Panc1 (cell line): Measurements from ENCODE around the gene AKAP11. TPM values are rescaled to one million over a fixed set of nuclear protein-coding genes. Genes with fewer than 3 reads are reported as not detected.

Source experiments
- ATAC-seq: fragments of 200-7000 bp; cut with Tn5 transposase; 2 replicates; pipeline ENCODE4 v1.9.1; 2020; ENCODE audit warnings: mild to moderate bottlenecking, moderate library complexity
- BruUV-seq: library from RNA; stranded (reverse); fragments of 400-500 nt; replicated peaks from 2 replicates; lab custom pipeline; 2021; lab: Mats Ljungman, UMichigan
- CTCF ChIA-PET: fragments of 300-600 bp; sonication (Branson Sonifier 250); formaldehyde crosslinking; loops from one replicate; lab custom pipeline; 2022; ENCODE audit warnings: antibody characterized with exemption; lab: Charles Lee
- POLR2A ChIA-PET: fragments of 300-600 bp; sonication (Branson Sonifier 250); formaldehyde crosslinking; loops from one replicate; lab custom pipeline; 2022; ENCODE audit warnings: antibody characterized with exemption; lab: Charles Lee
- DNase-seq: peaks from one replicate; pipeline ENCODE4 v3.0.0-alpha.2; 2010; ENCODE audit warnings: low read depth, low spot score
- H3K27ac ChIP-seq: 2 replicates; pipeline ENCODE4 v1.5.1; 2011; ENCODE audit warnings: mild to moderate bottlenecking, low read length, inconsistent platforms
- H3K27me3 ChIP-seq: fragments of 200-500 bp; sonication (Bioruptor generic); 2 replicates; pipeline ENCODE4 v1.6.0; 2014; ENCODE audit warnings: low read length, inconsistent platforms; ENCODE audit not compliant: control insufficient read depth, insufficient read depth
- H3K36me3 ChIP-seq: fragments of 200-500 bp; sonication (Bioruptor generic); 2 replicates; pipeline ENCODE4 v1.5.1; 2014; ENCODE audit warnings: inconsistent platforms, mild to moderate bottlenecking, low read length, moderate library complexity; ENCODE audit not compliant: control insufficient read depth, insufficient read depth
- H3K4me1 ChIP-seq: 2 replicates; pipeline ENCODE4 v1.5.1; 2011; ENCODE audit warnings: inconsistent platforms, mild to moderate bottlenecking, low read length, moderate library complexity; ENCODE audit not compliant: control insufficient read depth, insufficient read depth
- H3K4me3 ChIP-seq, 2 experiments: 2 replicates each; pipeline ENCODE4 v1.5.1; 2011 to 2012; ENCODE audit warnings: low read depth in 2 of 2, low read length in 2 of 2, mild to moderate bottlenecking in 2 of 2, inconsistent platforms in 1 of 2, moderate library complexity in 1 of 2
- H3K9me3 ChIP-seq: fragments of 200-500 bp; sonication (Bioruptor generic); 2 replicates; pipeline ENCODE4 v1.5.1; 2014; ENCODE audit warnings: low read depth, mild to moderate bottlenecking, inconsistent platforms, low read length, moderate library complexity; ENCODE audit not compliant: control insufficient read depth, insufficient read depth
- CTCF ChIP-seq: fragments of 450-650 bp; IDR thresholded peaks from 2 replicates; pipeline ENCODE4 v1.5.1; 2017; ENCODE audit warnings: mild to moderate bottlenecking
- POLR2AphosphoS5 ChIP-seq: IDR thresholded peaks from 2 replicates; pipeline ENCODE4 v1.6.1; 2012; ENCODE audit warnings: mild to moderate bottlenecking, low read depth, low read length, moderate library complexity
- REST ChIP-seq, 2 experiments: IDR thresholded peaks; 2 replicates each; pipeline ENCODE4 v1.6.1; 2011 to 2012; ENCODE audit warnings: low read depth in 2 of 2, control low read depth in 1 of 2, low read length in 1 of 2, mild to moderate bottlenecking in 1 of 2, moderate library complexity in 1 of 2; ENCODE audit not compliant: insufficient read depth in 1 of 2
- SIN3A ChIP-seq: IDR thresholded peaks from 2 replicates; pipeline ENCODE4 v1.6.1; 2012; ENCODE audit warnings: low read depth, mild to moderate bottlenecking, low read length, moderate library complexity, borderline replicate concordance; ENCODE audit not compliant: insufficient read depth
- in situ Hi-C: cut with HindIII; loops from 2 replicates; pipeline ENCODE4 v1.10.0; 2016; ENCODE audit warnings: low sequenced_read_pairs, low pct_unique_long_range_greater_than_20kb
- intact Hi-C: fragments of 100-400 bp; cut with micrococcal nuclease; formaldehyde crosslinking; loops from one replicate; pipeline ENCODE4 v1.10.0; 2022; ENCODE audit not compliant: unreplicated experiment
- total RNA-seq: library from RNA; stranded (reverse); gene quantifications from one replicate; pipeline ENCODE4 v1.2.1, GENCODE V29; 2021; ENCODE audit not compliant: unreplicated experiment

AKAP11 gene
- total RNA-seq, 1 experiment from 2014 or later, result 17.8 TPM

- POLR2A ChIA-PET, result no interaction called here
- BruUV-seq, result no TSS peak
- ATAC-seq, result peak; percentile 82
- Histone ChIP-seq H3K4me3 (no peak overlapping the region), H3K9me3 (no peaks in the 10 kb centered on the region), H3K27ac (no peak overlapping the region), H3K36me3 (no peaks in the 10 kb centered on the region), H3K27me3 (no peaks in the 10 kb centered on the region), H3K4me1 (no peaks in the 10 kb centered on the region; the same call in 1 of the 2 replicates)
- no peak for TF ChIP-seq POLR2AphosphoS5
- no peak for TF ChIP-seq SIN3A
- TF ChIP-seq CTCF, result peak; percentile 66
- no peak for TF ChIP-seq REST (IDR thresholded peaks at IDR 0.05; ENCODE audit: insufficient read depth in 1 of 2, low read depth in 2 of 2, low read length in 1 of 2)
- peak; percentile 20 for DNase-seq
- in situ Hi-C loops, result no loop called here
- CTCF ChIA-PET, result interaction anchor here (0.7 kb wide), 1 partner anchor 83 kb away, joined by 3 read pairs; no protein-coding TSS in a partner anchor
- intact Hi-C loops, result no loop called here
These were observed 61.8 kb downstream of the AKAP11 start for GRCh38 chr13:42333613-42334328.

GRCh38 chr13:42334329-42334706 lies 62.4 kb downstream of the AKAP11 start:
- no TSS peak for BruUV-seq
- intact Hi-C loops (no loop called here), in situ Hi-C loops (no loop called here)
- H3K9me3 ChIP-seq, result no peaks in the 10 kb centered on the region
- TF ChIP-seq POLR2AphosphoS5 (no peak), CTCF (peak; percentile 27), REST (IDR thresholded peaks at IDR 0.05; ENCODE audit: insufficient read depth in 1 of 2, low read depth in 2 of 2, low read length in 1 of 2) (no peak)
- ChIA-PET CTCF (interaction anchor here (0.7 kb wide), 1 partner anchor 83 kb away, joined by 3 read pairs; no protein-coding TSS in a partner anchor), POLR2A (no interaction called here)
- no peak overlapping the region for H3K27ac ChIP-seq
- H3K36me3 ChIP-seq, result no peaks in the 10 kb centered on the region
- H3K27me3 ChIP-seq, result no peaks in the 10 kb centered on the region
- ATAC-seq (no peak), DNase-seq (no peak)
- no peak overlapping the region for H3K4me3 ChIP-seq
- H3K4me1 ChIP-seq, result no peaks in the 10 kb centered on the region; the same call in 1 of the 2 replicates
